ENCODE measurements around the gene SSC5D.
"Not testable (repeated sequence)": the region's sequence is repeated elsewhere in the genome, so short reads cannot be mapped to it uniquely, and the experiment has no call there.

The SSC5D gene

GRCh38 chr19:55508120-55508519, 19.9 kb downstream of the SSC5D start:
- no peak for DNase-seq

GRCh38 chr19:55516878-55517620, 28.8 kb downstream of the SSC5D start:
- peak; percentile 98 for DNase-seq

GRCh38 chr19:55519451-55520311, 31.4 kb downstream of the SSC5D start:
- DNase-seq = no peak

GRCh38 chr19:55520691-55521292, 32.6 kb downstream of the SSC5D start:
- no peak for DNase-seq

GRCh38 chr19:55525289-55526101, 37.3 kb downstream of the SSC5D start:
- no peak for DNase-seq

GRCh38 chr19:55526216-55527196, 38.3 kb downstream of the SSC5D start:
- DNase-seq = no peak

GRCh38 chr19:55527197-55528029, 39.2 kb downstream of the SSC5D start:
- no peak for DNase-seq

- DNase-seq = no peak
Measured at GRCh38 chr19:55528030-55528803, 40.0 kb downstream of the SSC5D start.

GRCh38 chr19:55529636-55530234, 41.5 kb downstream of the SSC5D start:
- no peak for DNase-seq

GRCh38 chr19:55530996-55531395, 42.8 kb downstream of the SSC5D start:
- DNase-seq = no peak

- DNase-seq = not testable (repeated sequence)
Measured at GRCh38 chr19:55534280-55534679, 46.0 kb downstream of the SSC5D start.

- no peak for DNase-seq
Measured at GRCh38 chr19:55535173-55535964, 47.1 kb downstream of the SSC5D start.

- no peak for DNase-seq
Measured at GRCh38 chr19:55535965-55536350, 47.7 kb downstream of the SSC5D start.

- no peak for DNase-seq
Measured at GRCh38 chr19:55536366-55536765, 48.1 kb downstream of the SSC5D start.

- no peak for DNase-seq
Measured at GRCh38 chr19:55536951-55537740, 48.9 kb downstream of the SSC5D start, which contains the start of gene SBK2. SBK2 (minus strand) TSS chr19:55537133; CDS start chr19:55536294, 839 bp downstream.

GRCh38 chr19:55537741-55538111, 49.5 kb downstream of the SSC5D start:
- no peak for DNase-seq

GRCh38 chr19:55538132-55538531, 49.9 kb downstream of the SSC5D start:
- no peak for DNase-seq

All from activated CD8-positive, alpha-beta memory T cell treated with anti-CD3 and anti-CD28 coated beads for 24 hours (primary cell).